HTERT RPE-1 (cell line): ENCODE data around the gene MAP2K6.

Source experiments
- in situ Hi-C: fragments of 300-500 bp; cut with MboI; formaldehyde crosslinking; loops from 4 replicates; pipeline ENCODE4 v1.14.3; 2020; ENCODE audit warnings: low sequenced_read_pairs

Gene MAP2K6

DNA sequence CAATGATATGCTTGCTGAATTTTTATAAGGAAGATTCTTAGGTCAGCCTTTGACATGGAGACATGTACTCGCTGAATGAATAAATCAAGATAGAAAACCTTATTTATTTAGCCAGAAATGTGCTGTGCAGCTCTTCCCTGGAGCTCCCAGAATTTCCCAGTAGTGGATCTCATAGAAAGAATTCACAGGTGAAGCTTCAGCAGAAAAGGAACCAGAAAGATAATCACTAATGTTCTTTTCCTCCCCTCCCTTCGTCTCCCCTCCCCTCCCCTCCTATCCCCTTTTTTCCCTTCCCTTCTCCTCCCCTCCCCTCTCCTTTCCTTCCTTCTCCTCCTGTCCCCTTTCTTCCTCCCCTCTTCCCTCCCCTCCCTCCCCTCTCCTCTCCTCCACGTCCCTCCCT is 158.2 kb downstream of the MAP2K6 start:
- in situ Hi-C loops: no loop called here

- in situ Hi-C loops: no loop called here
These were observed 158.9 kb downstream of the MAP2K6 start for GRCh38 chr17:69573396-69573795.

- in situ Hi-C loops: no loop called here
These were observed 160.0 kb downstream of the MAP2K6 start for GRCh38 chr17:69574257-69575197.

GRCh38 chr17:69575346-69575761 is 160.9 kb downstream of the MAP2K6 start:
- in situ Hi-C loops: no loop called here

GRCh38 chr17:69577098-69577497 is 162.6 kb downstream of the MAP2K6 start:
- in situ Hi-C loops: no loop called here

DNA sequence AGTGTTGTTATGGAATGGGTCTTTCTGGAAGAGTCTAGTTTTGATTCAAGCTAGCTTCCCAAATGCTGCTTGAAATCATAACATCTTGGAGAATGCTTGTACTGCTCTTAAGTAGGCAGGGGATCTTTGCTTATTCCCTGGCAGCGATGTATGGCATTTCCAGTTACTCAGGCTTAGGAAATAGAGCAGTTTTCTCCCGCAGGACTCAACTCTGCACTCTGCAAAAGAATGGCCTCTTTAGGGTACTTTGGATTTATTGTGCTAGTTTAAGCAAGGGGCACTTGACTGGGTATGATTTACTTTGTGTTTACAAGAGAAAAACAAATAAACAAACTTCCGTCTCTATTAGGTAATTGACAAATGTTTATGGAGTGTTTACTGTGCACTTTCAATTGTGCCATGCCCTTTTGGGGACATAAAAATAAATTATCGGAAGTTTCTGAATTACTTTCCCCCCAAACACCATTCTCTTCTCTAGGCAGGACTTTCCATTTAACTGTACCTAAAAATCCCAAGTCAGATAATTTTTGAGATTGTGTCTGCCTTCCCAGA is 164.0 kb downstream of the MAP2K6 start:
- in situ Hi-C loops: no loop called here

DNA sequence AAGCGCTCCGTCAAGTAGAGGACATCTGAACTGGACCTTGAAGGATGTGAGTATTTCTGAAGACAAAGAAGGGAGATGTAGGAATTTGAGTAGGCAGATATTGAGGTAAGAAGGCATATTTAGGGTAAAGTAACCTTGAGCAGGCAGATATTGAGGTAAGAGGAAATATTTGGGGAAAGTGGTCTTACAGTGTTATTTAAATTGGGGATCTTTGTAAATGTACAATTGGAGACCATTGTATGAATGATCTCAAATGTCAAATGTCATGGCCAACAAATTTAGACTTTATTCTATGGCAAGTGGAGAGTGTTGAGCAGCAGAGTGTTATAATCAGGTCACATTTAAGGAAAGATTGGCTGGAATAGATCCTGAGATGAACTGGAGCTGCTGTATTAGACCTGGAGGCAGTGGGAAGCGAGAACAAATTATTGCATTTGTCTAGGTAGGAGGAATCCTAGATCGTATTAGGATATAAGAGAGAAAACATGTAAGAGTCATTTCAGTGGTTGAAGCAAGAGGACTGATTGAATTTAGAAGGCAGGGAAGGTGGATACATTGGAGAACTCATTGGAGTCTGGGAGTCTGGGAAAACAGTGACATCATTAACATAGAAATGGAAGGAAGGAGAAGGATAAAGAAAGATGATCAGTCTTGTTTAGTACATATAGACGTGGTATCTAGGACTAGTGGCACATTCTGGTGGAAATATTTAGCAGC is 165.6 kb downstream of the MAP2K6 start:
- in situ Hi-C loops: no loop called here

DNA sequence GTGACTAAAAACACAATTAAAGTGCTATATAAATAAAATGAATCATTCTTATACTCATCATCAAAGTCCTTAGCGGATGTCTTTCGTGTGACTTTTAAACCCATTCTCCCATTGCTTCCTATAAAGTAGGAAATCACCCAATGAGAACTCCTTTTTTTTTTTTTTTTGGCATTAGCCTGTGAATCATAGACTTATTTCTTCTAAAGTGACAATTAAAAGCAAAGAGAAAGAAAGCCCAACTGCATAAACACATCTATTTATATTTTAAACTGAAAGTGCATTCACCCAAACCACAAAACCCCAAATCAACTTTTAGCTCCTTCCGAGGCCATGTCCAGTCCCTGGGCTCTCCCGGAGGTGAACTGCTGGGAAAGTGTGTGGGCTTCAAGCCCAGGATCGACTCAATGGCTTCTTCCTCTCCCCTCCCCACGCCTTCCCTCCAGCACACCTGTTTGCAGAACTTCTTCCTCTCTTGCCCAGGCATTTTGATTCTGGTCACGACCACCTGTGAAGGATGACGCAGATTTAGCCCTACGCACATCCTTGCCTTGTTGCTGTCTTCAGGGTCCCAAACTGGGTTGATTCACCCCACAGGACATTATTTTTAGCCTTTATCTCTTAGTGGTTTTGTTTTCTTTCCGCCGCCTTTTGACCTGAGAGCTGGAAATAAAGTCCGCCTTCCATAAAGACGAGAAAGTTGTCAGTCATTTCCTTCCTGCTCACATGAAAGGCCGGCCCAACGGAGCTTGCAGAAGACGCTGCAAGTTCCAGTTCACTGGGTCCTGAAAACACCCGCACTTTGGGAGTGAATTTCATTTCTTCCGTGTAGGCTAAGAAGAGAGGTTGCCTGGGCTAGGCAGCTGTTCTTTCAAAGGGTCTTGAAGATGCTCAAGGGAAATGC is 166.8 kb downstream of the MAP2K6 start:
- in situ Hi-C loops: no loop called here

DNA sequence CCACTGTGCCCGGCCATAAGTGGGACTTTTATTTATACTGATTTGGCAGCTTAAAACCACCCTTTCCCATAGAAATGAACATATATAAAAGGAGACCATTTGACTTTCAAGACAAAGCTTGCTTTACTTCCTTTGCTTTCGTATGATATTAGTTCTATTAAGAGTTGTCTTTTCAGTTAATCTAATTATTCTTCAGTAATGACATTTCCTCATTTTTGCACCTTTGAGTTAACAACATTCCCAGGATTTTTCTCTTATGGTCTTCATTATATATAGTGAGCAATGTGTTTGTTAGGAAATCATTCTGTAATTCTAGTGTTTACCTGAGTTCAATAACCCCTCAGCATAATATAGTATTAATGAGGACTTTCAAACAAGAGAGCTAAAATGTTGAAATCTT is 173.8 kb downstream of the MAP2K6 start:
- in situ Hi-C loops: no loop called here

DNA sequence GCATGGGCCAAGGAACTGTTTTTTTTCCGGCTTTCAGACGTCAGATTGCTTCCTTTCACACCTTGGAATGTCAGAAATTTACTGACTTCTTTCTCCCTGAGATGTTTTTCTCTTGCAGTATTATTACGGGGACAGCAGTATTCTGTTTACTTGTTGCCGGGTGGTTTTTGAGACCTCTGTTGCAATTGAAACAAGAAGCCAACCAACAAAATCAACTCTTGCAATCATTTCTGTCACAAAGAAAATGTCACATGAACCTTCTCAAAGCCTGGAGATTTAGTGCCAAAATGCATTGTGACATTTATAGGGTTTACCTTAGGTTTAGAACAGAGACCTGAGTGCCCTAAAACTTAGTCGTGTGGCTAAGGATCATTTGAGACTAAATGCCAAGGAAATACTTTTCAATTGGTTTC is 174.3 kb downstream of the MAP2K6 start:
- in situ Hi-C loops: no loop called here

DNA sequence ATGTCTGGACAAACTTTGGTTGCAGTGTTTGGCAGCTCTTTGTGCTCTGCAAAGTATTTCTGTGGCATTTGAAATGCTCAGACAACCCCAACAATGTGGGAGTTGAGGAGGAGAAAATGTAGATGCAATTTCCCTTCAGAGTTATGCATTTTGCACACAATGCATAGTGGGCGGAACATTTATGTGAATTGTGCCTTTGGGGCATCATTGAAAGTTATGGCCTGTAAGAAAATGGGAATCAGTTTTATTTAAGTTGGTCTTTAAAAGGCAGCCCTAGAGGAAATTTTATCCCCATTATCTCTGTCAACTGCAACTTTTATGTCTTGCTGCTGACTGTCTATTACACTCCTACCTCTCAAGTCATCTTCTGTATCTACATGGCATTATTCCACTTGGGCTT is 176.2 kb downstream of the MAP2K6 start:
- in situ Hi-C loops: no loop called here

DNA sequence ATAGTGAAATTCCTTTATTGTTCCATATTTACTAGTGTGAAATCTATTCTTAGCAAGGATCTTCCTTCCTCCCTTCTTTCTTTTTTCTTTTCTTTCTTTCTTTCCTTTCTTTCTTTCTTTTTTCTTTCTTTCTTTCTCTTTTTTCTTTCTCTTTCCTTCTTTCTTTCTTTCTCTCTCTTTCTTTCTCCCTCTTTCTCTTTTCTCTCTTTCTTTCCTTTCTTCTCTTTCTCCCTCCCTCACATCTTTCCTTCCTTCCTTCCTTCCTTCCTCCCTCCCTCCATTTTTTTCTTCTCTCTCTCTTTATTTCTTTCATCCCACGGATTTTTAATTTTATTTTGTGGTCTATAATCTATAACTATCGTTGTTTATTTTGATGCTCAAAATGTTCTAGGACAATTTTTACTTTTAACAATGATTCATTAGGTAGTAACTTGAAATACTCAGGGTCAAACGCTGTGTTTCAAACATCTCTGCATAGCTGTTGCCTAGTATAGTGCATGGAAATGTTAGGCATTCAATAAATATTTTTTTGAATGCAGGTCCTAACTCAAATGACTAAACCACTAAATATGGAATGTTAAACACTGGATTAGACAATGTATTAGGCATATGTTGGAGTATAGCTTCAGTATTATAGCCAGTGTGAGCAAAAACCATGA is 178.3 kb downstream of the MAP2K6 start:
- in situ Hi-C loops: no loop called here

DNA sequence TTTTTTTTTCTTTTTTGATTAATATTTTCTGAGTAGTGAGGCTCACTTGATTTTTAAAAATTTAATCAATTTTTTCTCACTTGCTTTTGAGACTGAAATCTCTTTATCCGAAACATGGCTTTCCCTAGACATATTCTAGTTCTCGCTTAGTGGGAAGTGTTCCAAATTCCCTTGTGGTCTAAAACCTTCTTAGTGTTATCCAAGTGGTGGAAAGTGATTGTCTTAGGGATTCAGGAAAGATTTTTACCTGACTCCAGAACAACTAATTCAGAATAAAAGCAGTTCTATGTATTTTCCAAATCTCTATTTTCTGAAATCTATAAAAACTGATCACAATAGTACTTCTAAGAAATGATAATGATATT is 178.8 kb downstream of the MAP2K6 start:
- in situ Hi-C loops: no loop called here

DNA sequence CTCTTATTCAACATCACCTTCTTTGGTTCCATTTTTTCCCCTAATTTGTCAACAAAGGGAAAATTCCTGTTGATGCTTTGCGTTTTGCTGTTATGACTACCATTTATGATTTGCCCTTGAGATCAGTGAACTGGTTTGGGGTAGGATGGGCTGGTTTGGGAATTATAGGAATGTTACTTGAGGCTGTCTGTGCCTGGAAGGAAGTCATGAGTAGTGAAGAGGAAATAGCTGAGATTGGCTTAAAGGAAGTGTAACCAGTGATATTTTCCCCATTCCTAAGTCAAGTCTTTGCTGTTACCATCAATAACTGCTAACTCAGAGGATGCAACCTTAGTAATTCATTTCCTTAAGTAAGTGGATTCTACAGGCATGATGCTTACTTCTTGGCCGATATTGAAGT is 179.2 kb downstream of the MAP2K6 start:
- in situ Hi-C loops: no loop called here

- in situ Hi-C loops: no loop called here
These were observed 180.1 kb downstream of the MAP2K6 start for GRCh38 chr17:69594641-69595040.

GRCh38 chr17:69596141-69596540 is 181.6 kb downstream of the MAP2K6 start:
- in situ Hi-C loops: no loop called here

GRCh38 chr17:69597898-69598692 is 183.6 kb downstream of the MAP2K6 start:
- in situ Hi-C loops: no loop called here

DNA sequence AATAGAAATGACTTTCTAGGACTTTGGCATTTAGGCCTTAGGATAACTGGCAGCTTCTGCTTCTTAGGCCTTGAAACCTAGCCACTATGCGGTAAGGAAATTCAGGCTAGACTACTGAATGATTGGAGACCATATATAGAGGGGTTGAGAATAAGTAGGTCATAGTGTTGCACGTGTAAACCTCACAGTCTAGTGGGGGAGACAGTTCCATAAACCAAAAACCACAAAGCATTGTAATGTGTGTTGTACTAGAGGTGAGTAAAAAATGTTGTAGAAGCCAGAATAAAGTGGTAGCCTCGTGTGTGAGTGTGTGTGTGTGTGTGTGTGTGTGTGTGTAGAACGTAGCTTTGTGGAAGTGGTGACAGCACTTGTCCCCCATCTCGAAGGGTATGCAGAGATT is 188.5 kb downstream of the MAP2K6 start:
- in situ Hi-C loops: no loop called here
